Inferior parietal cortex (tissue), 1 donor: ENCODE results near the gene NAB2.
"Not testable (repeated sequence)": the region's sequence is repeated elsewhere in the genome, so short reads cannot be mapped to it uniquely, and the experiment has no call there.

Experiments used
- DNase-seq: peaks from one replicate; pipeline ENCODE4 v3.0.0-alpha.2; 2016; ENCODE audit errors: extremely low spot score

Gene NAB2

DNA sequence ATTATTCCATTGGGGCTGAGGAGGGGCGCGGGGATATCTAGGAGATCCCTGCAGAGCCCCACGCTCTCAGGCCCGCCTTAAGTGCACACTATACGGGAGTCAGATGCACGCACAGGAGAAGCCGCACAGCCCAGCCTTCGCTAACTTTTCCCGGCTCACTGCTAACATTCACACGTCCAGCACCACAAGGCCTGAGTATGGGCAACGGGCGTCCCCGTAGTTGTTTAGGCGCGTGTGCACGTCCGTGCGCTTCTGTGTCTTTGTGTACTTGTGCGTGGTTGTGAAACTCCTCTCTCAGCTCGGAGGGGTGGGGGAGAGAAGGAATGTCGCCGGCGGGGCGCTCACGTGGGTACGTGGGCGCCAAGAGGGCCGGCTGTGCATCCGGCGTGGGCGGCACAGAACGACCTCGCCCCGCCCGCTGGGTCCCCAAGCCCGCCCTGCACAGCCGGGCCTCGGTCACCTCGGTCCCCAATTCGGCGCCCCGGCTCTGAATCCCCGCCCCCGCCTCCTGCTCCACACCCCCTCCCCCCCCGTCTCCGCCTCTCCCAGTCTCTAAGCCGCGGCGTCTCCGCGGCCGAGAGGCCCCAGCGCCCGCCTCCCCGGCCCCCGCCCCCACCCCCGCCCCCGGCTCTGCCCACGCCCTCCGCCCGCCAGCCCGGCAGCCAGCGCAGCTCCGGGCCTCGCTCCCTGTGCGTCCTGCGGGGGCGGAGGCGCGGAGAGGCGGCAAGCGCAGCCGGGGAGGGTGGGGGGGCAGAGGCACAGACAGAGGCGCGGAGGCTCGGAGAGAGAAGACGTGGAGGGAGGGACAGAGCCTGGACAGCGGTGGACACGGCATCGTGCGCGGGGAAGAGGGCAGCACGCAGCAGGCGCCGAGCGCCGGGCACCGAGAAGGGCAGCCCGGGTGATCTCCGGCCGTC lies at the start of gene NAB2:
Gene NAB2 (plus strand): TSS at position 761 of the 917 bp plus-strand sequence. CDS start 158 bp downstream, outside the sequence.
- DNase-seq: peak; percentile 80

DNA sequence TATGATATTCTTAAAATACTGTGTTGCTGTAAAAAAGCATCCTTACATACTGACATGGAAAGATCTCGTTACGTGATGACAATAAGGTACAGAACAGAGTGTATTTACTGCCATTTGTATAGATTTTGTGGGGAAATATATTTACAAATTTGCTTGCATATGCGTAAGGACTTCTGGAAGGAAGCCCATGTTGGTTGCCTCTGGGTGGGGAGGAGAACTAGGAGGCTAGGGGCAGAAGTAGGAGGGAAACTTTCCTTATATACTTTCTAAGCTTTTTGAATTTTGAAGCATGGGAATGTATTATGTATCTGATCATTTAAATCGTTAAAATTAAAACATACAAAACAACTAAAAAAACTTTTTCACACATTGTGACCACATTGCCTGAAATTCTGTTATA lies 48.7 kb upstream of the NAB2 start:
- no peak for DNase-seq

DNA sequence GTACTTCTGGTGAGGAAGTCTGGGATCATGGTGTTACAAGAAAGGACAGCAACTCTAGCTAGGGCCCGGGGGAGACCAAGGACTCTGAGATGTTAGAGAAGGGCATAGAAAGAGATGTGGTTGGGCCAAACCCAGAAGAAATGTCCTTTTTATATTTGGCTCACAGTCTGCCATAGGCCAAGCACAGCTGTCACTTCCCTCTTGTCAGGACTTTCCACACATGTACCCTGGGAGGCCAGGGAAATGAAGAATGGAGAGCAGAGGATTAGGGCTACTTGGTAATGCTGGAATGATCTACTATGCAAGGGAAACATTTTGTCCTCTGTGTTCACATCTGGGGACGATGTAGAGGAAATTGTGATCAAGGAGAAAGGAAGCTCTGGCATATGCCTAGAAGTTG lies 48.2 kb upstream of the NAB2 start:
- no peak for DNase-seq

GRCh38 chr12:57042695-57043094 lies 46.2 kb upstream of the NAB2 start:
- no peak for DNase-seq

GRCh38 chr12:57044468-57044867 lies 44.4 kb upstream of the NAB2 start:
- DNase-seq: no peak

DNA sequence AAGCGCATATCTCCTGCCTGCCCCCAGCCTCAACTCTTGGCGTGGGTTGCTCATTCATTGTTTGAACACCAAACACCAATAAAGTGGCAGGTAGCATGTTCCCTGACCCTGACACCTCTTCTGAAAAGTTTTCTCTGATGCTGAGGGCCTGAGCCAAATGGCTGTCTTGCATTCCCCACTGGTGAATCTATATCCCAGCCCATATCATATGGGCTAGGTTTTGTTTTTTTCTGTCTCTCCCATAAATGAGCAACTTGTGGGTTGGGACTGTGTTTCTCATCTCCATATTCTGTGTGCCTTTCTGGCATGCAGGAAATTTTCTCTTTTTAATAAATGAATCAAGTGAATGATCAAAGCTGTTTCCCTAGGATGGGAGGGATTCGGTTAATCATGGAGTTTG lies 44.0 kb upstream of the NAB2 start:
- no peak for DNase-seq

DNA sequence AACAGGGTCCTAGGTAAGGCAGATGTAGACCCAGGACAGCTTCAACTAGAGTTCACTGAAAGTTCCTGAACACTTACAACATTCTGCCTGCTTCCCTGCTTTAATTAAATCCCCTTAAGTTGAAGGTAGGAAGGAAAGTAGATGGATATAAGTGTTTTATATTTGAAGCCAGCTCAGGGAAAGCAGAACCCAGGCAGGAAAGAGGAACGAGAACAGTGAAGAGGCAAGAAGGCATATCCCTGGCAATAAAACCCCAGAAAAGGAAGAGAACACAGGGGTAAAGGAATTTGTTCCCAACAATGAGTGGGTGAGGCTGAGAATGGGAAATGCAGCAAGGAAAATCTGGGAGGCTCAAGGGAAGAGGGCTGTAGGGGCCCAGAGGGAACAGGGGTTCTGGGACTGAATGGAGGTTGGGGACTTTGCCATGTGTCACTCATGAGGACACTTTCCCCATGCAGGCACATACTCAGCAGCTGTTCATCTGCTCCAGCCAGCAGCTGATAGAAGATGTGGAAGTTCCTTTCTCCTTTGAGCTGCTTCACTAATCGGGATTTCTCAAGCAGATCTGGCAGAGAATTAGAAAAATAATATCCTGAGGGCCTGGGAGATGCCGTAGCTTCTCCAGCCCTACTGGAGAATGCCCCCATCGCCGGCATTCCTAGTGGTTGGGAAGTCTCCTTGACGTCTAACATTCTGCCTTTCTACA lies 42.7 kb upstream of the NAB2 start:
- no peak for DNase-seq

DNA sequence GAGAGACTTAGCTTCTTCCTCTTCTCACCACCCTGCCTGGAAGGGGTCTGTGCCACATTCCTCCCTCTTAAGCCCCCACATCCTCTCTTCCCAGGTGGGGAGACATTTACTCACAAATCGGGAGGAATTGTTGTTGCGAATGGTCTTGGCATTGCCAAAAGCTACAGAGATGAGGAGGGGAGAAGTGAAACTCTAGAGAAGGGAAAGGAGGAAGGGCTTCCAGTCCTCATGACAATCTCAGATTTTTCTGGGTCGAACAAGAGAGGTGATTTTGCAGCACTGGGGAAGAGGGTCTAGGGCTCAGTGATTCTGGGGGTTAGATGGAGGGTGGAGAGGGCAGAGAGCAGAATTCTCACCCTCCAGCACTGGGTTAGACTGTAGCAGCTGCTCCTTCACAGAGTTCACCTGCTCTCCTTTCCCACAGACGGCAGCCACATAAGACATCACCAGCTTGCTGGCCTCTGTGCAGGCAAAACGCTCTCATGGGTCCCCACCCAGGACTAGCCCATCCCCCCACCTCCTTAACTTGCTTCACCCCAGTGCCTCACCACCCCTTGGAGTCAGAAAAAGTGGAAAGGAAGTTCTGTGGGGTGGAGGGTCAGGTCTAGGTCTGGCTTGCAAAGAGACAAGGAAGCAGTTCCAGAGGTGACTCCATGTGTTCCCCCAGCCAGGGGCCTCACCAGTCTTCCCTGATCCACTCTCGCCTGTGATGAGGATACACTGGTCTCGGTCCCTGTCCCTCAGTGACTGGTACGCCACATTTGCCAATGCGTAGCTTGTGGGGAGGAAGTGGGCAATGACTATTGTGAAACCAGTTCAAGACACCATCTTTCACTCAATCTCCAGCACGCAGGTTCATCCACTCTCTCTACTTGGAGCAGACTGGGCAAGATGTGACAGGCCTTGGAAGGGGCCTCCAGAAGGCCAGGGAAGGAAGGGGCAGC lies 41.7 kb upstream of the NAB2 start:
- DNase-seq: no peak

- DNase-seq: no peak
Measured at GRCh38 chr12:57047981-57048380, 40.9 kb upstream of the NAB2 start.

- no peak for DNase-seq
Measured at GRCh38 chr12:57048423-57049118, 40.3 kb upstream of the NAB2 start.

DNA sequence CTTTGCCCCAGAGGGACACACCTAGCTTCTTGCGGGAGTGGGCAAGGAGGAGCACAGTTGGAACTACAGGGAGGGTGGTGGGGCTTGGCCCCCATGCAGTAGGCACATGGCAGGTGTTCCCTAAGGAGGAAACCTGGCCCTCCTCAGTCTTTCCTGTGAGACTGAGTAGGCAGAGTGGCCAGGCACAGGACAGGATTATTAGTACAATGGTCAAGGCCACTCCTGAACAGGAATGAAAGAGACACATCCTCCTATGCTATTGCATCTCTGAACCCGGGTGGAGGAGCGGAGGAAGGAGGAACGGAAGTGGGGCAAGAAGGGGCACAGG lies 39.8 kb upstream of the NAB2 start:
- no peak for DNase-seq

DNA sequence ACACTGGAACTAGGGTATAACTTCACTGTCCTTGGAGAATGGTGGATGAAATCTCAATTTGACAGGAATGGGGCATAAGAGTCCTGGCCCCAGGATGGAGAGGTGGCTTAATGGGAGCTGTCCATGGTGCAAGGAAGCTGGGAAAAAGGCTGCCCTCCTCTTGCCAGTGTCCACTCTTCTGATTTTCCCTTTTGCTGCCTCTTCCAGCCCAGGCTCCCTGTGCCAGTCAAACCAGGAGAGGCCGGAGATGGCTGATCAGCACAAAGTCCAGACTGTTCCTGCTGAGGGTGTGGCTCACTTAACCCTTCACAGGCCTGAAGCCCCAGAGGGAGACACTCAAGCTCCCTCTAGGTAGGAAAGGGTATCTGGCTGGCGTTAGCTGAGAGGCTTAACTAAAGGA lies 39.0 kb upstream of the NAB2 start, which contains the start of gene MYO1A:
Gene MYO1A (minus strand): TSS at position 240 of the 400 bp plus-strand sequence. CDS start 1,806 bp downstream, outside the sequence.
- no peak for DNase-seq

- DNase-seq: no peak
Measured at GRCh38 chr12:57051011-57051410, 37.9 kb upstream of the NAB2 start.

GRCh38 chr12:57053146-57053545 lies 35.8 kb upstream of the NAB2 start:
- not testable (repeated sequence) for DNase-seq

DNA sequence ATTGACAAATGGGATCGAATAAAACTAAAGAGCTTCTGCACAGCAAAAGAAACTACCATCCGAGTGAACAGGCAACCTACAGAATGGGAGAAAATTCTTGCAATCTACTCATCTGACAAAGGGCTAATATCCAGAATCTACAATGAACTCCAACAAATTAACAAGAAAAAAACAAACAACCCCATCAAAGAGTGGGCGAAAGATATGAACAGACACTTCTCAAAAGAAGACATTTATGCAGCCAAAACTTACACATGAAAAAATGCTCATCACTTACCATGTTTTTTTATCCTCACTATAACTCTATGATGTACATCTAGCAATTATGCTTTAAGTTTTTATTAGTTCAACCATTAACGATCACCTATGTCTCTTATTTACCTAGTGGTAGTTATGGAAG lies 35.0 kb upstream of the NAB2 start:
- not testable (repeated sequence) for DNase-seq

- DNase-seq: no peak
Measured at GRCh38 chr12:57055824-57056223, 33.1 kb upstream of the NAB2 start.

DNA sequence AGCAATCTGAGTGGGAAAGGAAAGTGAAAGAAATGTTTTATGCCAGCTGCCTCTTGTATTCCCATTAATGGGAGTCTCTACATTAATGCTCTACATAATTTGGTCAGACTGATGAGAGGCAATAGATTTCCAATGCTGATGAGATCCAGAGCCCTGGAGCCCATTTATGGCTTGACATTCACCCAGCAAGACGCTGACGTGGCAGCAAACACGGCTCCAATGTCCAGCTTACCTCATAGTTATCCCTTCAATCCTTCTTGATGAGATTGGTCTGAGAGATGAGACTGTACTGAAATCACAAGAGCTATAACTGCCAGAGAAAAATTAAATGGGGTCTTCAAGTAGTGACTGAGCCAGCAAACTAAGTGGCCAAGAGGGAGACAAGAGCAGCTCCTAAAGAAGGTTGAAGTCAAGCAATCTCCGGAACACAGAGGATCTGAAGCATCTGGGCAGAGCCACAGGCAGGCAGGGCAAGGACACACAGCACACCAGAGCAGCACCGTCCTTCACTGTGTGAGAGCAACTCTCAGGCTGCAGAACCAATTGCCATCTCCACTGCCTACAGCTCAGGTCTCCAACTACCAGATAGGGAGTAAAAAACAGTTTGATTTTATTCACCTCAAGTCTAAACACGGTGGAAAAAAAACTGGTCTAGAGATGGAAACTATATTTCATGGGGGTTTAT lies 31.7 kb upstream of the NAB2 start:
- no peak for DNase-seq

DNA sequence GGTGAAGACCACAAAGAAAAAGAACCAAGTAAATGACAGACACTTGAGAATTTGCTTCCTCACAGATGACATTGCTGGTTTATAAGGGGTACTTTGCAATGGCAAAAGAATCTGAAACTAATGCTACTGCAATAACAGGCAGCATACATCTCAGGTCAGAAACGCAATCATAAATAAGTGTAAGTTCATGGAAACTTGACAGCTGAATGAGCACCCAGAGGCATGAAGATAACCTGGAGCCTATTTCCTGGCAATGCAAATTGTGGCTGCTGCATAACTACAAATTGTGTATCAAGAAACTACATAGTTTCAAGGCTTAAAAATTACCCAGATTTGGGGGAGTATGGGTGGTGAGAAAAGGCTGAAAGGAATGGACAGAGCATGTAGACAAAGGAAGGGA lies 30.5 kb upstream of the NAB2 start:
- DNase-seq: no peak

DNA sequence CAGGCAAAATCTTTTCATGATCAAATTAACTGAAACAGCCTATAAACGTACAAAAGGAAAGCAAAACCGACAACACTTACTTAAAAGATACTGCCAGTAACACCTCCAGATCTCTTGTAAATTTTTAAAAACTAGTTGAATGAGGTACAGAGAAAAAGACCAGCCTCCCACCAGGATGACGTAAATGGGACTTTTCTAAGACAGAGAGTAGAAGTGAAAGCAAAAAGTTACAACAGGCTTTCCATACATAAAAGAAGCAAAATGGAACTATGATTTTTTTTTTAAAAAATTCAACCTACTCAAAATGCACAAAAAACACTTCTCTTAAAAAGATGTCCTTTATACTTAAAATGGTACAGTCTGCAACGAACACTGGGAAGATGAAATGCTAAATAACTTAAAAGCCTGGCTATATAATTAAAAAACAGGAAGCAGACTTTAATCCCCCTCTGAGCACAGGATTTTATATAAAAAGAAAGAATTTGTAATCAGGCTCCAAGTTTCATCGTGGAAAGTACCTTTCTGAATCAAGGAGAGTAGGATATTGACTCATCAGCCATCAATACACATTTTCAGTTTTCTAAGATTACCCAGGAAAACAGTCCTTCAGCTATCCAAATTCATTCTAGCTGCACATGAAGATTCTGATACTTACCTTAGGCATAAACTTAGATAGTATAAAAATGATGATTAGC lies 24.8 kb upstream of the NAB2 start:
- DNase-seq: no peak

- DNase-seq: no peak
Measured at GRCh38 chr12:57066245-57066644, 22.7 kb upstream of the NAB2 start.
